ENCODE results near the gene NUCKS1. TPM values are rescaled to one million over a fixed set of nuclear protein-coding genes. Genes with fewer than 3 reads are reported as not detected.
"Not testable (repeated sequence)": the region's sequence is repeated elsewhere in the genome, so short reads cannot be mapped to it uniquely, and the experiment has no call there.

Gene NUCKS1
- total RNA-seq, 4 donors from 2014 or later = 32.4 to 73.4 (median 60.9) TPM

DNA sequence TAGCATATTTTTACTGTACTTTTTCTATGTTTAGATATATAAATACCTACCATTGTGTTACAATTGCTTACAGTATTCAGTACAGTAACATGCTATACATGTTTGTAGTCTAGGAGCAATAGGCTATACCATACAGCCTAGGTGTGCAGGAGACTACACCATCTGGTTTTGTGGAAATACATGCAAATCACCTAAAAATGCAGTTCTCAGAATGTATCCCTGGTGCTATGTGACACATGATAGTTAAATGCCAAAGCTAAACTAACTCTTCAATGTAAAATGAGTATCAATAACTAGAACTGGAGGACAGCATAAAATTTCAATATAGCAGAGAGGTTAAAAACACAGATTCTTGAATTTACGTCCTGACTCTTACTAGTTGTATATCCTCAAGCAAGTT lies 14.8 kb downstream of the NUCKS1 start:
- peaks cover 0 to 20% (median 0%) of the 10 kb centered on the region in 3 donors for H3K4me1 ChIP-seq
- H3K9me3 ChIP-seq = no peaks in the 10 kb centered on the region
- no peak for DNase-seq
- H3K27me3 ChIP-seq = no peaks in the 10 kb centered on the region
- intact Hi-C loops (cut with DNase I) = no loop called here
- no peak overlapping the region for H3K4me3 ChIP-seq
- H3K27ac ChIP-seq = no peak overlapping the region
- TF ChIP-seq CTCF (IDR thresholded peaks at IDR 0.05) (no peak), POLR2A (IDR thresholded peaks at IDR 0.05) (no peak)
- WGBS, 2 donors = 71 to 90% methylated on average over 1 of the region's 1 CpG
- peaks cover 0 to 23% (median 0%) of the 10 kb centered on the region in 3 donors for H3K36me3 ChIP-seq

GRCh38 chr1:205733438-205734175 lies 16.4 kb downstream of the NUCKS1 start:
- TF ChIP-seq POLR2A (IDR thresholded peaks at IDR 0.05) (no peak), CTCF (IDR thresholded peaks at IDR 0.05) (no peak)
- WGBS, 2 donors = 71 to 79% methylated on average over 2 of the region's 2 CpGs

DNA sequence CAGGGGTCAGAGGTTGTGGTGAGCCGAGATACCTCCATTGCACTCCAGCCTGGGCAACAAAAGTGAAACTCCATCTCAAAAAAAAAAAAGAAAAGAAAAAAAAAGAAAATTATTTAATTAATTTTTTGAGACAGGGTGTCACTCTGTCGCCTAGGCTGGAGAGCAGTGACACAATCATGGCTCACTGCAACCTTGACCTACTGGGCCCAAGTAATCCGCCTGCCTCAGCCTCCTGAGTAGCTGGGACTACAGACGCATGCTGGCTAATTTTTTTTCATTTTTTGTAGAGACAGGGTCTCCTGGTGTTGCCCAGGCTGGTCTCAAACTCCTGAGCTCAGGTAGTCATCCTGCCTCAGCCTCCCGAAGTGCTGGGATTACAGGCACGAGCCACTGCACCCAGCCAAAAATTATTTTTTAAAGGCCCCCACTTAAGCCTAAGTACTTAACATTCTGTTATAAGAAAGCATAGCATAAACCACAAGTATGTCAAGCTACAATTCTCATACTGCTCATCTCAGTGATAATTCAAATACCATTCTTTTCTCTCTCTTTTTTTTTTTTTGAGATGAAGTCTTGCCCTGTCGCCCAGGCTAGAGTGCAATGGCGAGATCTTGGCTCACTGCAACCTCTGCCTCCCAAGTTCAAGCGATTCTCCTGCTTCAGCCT lies 19.9 kb downstream of the NUCKS1 start:
- Histone ChIP-seq H3K4me1 (peaks cover 0 to 15% (median 0%) of the 10 kb centered on the region in 3 donors), H3K36me3 (peaks cover 0 to 42% (median 17%) of the 10 kb centered on the region in 3 donors), H3K9me3 (no peaks in the 10 kb centered on the region), H3K4me3 (no peak overlapping the region), H3K27ac (no peak overlapping the region), H3K27me3 (no peaks in the 10 kb centered on the region)
- intact Hi-C loops (cut with DNase I) = no loop called here
- no peak for DNase-seq
- no peak for TF ChIP-seq CTCF (IDR thresholded peaks at IDR 0.05)
- TF ChIP-seq POLR2A (IDR thresholded peaks at IDR 0.05) = no peak
- 90 to 93% methylated on average over 8 to 9 of the region's 9 CpGs for WGBS, 2 donors

More at GRCh38 chr1:205733438-205734175, 16.4 kb downstream of the NUCKS1 start:
- intact Hi-C loops (cut with DNase I) = no loop called here
- H3K9me3 ChIP-seq = no peaks in the 10 kb centered on the region
- H3K36me3 ChIP-seq = peaks cover 0 to 24% (median 6%) of the 10 kb centered on the region in 3 donors
- peaks cover 0 to 15% (median 0%) of the 10 kb centered on the region in 3 donors for H3K4me1 ChIP-seq
- H3K27ac ChIP-seq = no peak overlapping the region
- H3K27me3 ChIP-seq = no peaks in the 10 kb centered on the region
- no peak overlapping the region for H3K4me3 ChIP-seq
- DNase-seq = no peak

DNA sequence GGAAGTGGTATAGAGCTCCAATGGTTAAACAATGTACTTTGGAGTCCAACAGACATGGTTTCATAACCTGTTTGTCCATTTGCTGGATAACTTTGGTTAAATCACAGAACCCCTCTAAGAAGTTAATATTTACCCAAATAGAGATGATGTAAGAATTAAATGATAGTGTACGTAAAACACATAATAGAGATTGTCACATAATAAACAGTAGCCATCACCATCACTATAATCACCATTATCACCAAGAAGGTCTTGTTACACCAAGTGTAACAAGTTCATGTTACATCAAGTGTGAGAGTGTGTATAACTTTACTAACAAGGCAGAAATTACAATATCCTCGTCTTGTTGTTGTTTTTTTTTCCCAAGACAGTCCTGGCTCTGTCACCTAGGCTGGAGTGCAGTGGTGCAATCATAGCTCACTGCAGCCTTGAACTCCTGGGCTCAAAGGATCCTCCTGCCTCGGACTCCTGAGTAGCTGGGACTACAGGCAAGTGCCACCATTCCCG lies 23.3 kb downstream of the NUCKS1 start:
- Histone ChIP-seq H3K4me1 (no peaks in the 10 kb centered on the region), H3K27me3 (no peaks in the 10 kb centered on the region), H3K4me3 (no peak overlapping the region), H3K9me3 (no peaks in the 10 kb centered on the region), H3K36me3 (peaks cover 0 to 72% (median 24%) of the 10 kb centered on the region in 3 donors), H3K27ac (no peak overlapping the region)
- intact Hi-C loops (cut with DNase I) = no loop called here
- WGBS, 2 donors = 84 to 93% methylated on average over 4 of the region's 4 CpGs
- DNase-seq = no peak
- TF ChIP-seq CTCF (IDR thresholded peaks at IDR 0.05) (no peak), POLR2A (IDR thresholded peaks at IDR 0.05) (no peak)

GRCh38 chr1:205725514-205725913 lies 24.5 kb downstream of the NUCKS1 start:
- Histone ChIP-seq H3K27ac (no peak overlapping the region), H3K4me1 (no peaks in the 10 kb centered on the region), H3K27me3 (no peaks in the 10 kb centered on the region), H3K4me3 (no peak overlapping the region), H3K9me3 (no peaks in the 10 kb centered on the region), H3K36me3 (peaks cover 0 to 79% (median 24%) of the 10 kb centered on the region in 3 donors)
- intact Hi-C loops (cut with DNase I) = no loop called here
- TF ChIP-seq CTCF (IDR thresholded peaks at IDR 0.05) (no peak), POLR2A (IDR thresholded peaks at IDR 0.05) (no peak)
- DNase-seq = no peak
- 80 to 95% methylated on average over 1 of the region's 1 CpG for WGBS, 2 donors

- peaks cover 0 to 98% (median 29%) of the 10 kb centered on the region in 3 donors for H3K36me3 ChIP-seq
- DNase-seq; H3K27me3 ChIP-seq; H3K4me3 ChIP-seq; H3K27ac ChIP-seq; H3K4me1 ChIP-seq; H3K9me3 ChIP-seq; intact Hi-C loops (cut with DNase I): not testable (repeated sequence)
- WGBS, 2 donors = 96 to 100% methylated on average over 1 to 2 of the region's 2 CpGs
Measured at GRCh38 chr1:205720740-205721139, 29.2 kb downstream of the NUCKS1 start.

Measured in esophagus squamous epithelium (tissue), 5 donors.